GM18951 (cell line): ENCODE measurements around the gene CENPW.

Experiments
- POLR2A ChIP-seq: IDR thresholded peaks from 4 replicates; pipeline ENCODE4 v1.6.1; 2011; ENCODE audit warnings: mild to moderate bottlenecking; ENCODE audit not compliant: insufficient read length, insufficient read depth; ENCODE audit errors: extremely low read depth
- in situ Hi-C: fragments of 300-500 bp; cut with MboI; formaldehyde crosslinking; loops from one replicate; pipeline ENCODE4 v1.12.0; 2022; ENCODE audit warnings: low sequenced_read_pairs, mixed read lengths, inconsistent platforms; ENCODE audit not compliant: unreplicated experiment

The CENPW gene

DNA sequence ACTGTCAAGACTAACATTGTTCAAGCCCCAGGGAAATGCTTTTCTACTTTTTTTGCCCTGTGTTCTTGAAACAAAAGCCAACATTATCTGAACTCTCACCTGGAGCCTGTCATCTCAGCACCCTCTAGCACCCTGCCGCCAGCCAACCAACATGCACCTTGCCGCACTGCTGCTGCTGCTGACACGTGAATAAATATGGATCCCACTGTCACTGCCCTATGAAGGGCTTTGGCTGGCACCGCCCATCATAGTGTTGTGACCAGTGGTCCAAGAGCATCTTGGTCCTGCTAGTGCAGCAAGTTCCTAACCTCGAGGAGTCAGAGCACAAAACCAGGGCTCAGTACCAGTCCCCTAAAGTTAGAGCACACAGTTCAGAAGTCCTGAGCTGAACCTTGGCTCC, 41.6 kb downstream of the CENPW start:
- TF ChIP-seq POLR2A = no peak
- in situ Hi-C loops = no loop called here

DNA sequence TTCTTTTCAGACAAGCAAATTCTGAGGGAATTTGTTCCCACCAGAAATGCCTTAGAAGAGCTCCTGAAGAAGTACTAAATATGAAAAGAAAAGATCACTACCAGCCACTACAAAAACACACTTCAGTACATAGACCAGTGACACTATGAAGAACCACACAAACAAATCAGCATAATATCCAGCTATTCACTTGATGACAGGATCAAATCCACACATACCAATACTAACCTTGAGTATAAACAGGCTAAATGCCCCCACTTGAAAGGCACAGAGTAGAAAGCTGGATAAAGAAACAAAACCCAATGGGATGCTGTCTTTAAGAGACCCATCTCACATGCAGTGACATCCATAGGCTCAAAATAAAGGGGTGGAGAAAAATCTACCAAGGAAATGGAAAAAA, 43.3 kb downstream of the CENPW start:
- TF ChIP-seq POLR2A = no peak
- in situ Hi-C loops = no loop called here

DNA sequence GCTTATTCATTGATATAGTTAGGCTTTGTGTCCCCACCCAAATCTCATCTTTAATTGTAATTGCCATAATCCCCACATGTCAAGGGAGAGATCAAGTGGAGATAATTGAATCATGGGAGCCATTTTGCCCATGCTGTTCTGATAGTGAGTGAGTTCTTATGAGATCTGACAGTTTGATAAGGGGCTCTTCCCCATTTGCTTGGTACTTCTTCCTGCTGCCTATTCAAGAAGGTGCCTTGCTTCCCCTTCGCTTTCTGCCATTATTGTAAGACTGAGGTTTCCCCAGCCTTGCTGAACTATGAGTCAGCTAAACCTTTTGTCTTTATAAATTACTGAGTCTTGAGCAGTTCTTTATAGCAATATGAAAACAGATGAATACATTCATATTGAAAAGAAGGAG, 45.6 kb downstream of the CENPW start:
- TF ChIP-seq POLR2A = no peak
- in situ Hi-C loops = no loop called here

DNA sequence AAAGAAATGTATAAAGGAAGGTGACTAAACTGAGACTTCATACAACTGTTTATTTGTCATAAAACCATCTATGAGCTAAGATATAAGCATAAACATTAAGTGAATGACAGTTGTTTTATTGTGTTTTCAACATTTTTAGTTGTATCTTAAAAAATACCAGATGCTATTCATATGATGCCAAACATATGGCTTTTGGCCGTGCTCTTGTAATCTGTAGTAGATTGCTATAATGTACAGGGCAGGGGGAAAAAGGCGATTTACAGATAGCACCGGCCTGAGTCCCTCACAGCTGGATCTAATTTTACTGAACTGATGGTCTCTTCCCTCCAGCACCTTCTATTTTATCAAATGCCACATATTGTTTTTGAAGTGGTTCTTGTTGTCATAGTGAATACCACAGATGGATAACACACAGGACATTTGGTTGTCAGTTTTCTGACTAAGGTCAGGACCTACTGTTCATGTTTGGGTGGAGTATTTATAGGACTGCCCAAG, 48.2 kb downstream of the CENPW start:
- in situ Hi-C loops = no loop called here
- TF ChIP-seq POLR2A = no peak

DNA sequence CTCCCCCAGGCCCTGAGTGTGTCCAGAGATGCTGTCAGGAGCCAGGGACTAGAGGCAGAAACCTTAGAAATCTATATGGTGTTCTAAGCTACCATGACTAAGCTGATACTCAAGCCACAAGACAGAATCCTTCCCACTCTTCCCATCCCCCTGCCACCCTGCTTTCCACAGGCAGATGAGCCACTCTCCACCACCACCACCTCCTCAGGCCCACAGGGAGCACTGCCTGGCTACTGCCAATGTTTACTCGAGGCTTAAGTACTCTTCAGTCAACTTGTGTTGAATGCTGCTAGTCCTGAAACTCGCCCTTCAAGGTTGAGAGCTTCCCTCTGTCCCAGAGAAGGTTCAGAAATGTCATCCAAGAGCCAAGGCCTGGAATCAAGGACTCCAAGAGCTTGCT, 56.2 kb downstream of the CENPW start:
- no peak for TF ChIP-seq POLR2A
- in situ Hi-C loops = no loop called here
